Erythroblast (primary cell): Measurements from ENCODE around the gene PDGFB.

Source experiments
- GATA1 ChIP-seq: IDR thresholded peaks from 2 replicates; pipeline ENCODE4 v1.6.1; 2011; ENCODE audit warnings: low read depth, mild to moderate bottlenecking, control low read depth, low read length, moderate library complexity
- POLR2A ChIP-seq: IDR thresholded peaks from 2 replicates; pipeline ENCODE4 v1.6.1; 2011; ENCODE audit warnings: mild to moderate bottlenecking, low read length

DNA sequence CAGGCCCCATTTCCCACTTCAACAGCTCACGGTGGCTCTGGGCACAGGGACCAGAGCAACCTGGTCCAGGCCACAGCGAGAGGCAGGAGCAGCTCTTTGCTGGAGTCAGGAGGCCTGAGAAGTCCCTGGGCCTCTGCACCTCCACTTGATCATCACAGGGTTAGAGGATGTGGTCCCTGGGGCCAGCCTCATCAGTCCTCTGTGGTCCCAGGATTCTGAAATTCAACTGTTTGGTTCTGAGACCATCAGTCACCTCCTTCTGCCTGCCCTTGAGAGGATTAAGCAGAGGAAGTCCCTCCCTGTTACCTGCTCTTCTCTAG, 67.4 kb downstream of the PDGFB start:
- TF ChIP-seq POLR2A (no peak), GATA1 (no peak)
